Measurements from ENCODE around the gene UBAP1L. TPM values are rescaled to one million over a fixed set of nuclear protein-coding genes. Genes with fewer than 3 reads are reported as not detected.

The UBAP1L gene
- total RNA-seq, 1 donor from 2014 or later = 1.8 TPM

DNA sequence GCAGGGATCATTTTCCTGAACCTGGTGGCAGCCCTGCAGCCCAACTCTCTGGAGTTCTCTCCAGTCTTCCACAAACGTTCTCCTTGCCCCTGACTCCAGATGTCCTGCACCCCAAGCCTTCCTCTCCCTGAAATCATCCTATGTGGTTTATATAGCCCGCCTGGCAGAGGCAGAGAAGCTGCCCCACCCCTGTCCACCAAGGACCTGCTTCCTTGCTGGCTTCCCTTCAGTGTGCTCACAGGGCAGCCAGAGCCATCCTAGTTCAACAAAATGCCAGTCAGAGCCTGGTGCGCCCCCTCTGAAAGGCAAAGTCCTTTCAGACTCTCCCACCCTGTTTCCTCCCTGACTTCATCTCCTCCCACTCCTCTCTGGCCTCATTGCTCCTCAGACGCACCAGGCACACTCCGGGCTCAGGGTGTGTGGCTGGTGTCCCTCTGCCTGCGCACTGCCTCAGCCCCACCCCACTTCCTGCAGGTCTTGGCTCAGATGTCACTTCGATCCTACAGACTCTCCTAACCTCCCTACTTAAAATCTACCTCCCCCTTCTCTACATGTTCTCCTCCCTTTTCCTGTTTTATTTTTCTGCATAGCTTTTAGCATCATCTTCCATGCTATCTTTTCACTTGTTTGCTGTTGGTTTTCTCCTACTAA is 32.6 kb downstream of the UBAP1L start:
- Mint-ChIP-seq H3K27ac (ENCODE audit: unreplicated experiment) (no peak overlapping the region), H3K27me3 (ENCODE audit: low read depth, unreplicated experiment) (peaks cover 73% of the 10 kb centered on the region), H3K36me3 (ENCODE audit: low read depth, unreplicated experiment) (no peaks in the 10 kb centered on the region), H3K4me1 (ENCODE audit: low read depth, unreplicated experiment) (peaks cover 9% of the 10 kb centered on the region), H3K9me3 (ENCODE audit: unreplicated experiment) (no peaks in the 10 kb centered on the region), H3K4me3 (ENCODE audit: unreplicated experiment) (peak overlapping the region; percentile 6)
- Histone ChIP-seq H3K27me3 (ENCODE audit: insufficient read depth, low read length) (peaks cover 51% of the 10 kb centered on the region), H3K9me3 (ENCODE audit: insufficient read depth, low read depth, low read length) (no peaks in the 10 kb centered on the region), H3K79me2 (ENCODE audit: insufficient read depth, low read length) (no peaks in the 10 kb centered on the region), H4K20me1 (ENCODE audit: insufficient read depth, low read length) (no peaks in the 10 kb centered on the region), H3K9ac (ENCODE audit: low read length) (no peak overlapping the region), H3K27ac (ENCODE audit: low read depth, low read length) (no peak overlapping the region), H3K36me3 (ENCODE audit: insufficient read depth, low read length) (no peaks in the 10 kb centered on the region), H3K4me1 (ENCODE audit: insufficient read depth, low read length) (peaks cover 9% of the 10 kb centered on the region), H3K4me2 (ENCODE audit: low read length) (peak overlapping the region; percentile 33), H2AFZ (ENCODE audit: low read depth, low read length) (no peak overlapping the region), H3K4me3 (ENCODE audit: insufficient read depth, low read depth, low read length) (no peak overlapping the region)
- TF ChIP-seq, protein P1, sequence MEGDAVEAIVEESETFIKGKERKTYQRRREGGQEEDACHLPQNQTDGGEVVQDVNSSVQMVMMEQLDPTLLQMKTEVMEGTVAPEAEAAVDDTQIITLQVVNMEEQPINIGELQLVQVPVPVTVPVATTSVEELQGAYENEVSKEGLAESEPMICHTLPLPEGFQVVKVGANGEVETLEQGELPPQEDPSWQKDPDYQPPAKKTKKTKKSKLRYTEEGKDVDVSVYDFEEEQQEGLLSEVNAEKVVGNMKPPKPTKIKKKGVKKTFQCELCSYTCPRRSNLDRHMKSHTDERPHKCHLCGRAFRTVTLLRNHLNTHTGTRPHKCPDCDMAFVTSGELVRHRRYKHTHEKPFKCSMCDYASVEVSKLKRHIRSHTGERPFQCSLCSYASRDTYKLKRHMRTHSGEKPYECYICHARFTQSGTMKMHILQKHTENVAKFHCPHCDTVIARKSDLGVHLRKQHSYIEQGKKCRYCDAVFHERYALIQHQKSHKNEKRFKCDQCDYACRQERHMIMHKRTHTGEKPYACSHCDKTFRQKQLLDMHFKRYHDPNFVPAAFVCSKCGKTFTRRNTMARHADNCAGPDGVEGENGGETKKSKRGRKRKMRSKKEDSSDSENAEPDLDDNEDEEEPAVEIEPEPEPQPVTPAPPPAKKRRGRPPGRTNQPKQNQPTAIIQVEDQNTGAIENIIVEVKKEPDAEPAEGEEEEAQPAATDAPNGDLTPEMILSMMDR (IDR thresholded peaks at IDR 0.05; ENCODE audit: insufficient read depth, low read depth, low read length) = no peak
- TF ChIP-seq EZH2 (IDR thresholded peaks at IDR 0.05; ENCODE audit: insufficient read depth, low read length) = no peak
- FAIRE-seq (no peak), DNase-seq (ENCODE audit: low read depth) (no peak)

DNA sequence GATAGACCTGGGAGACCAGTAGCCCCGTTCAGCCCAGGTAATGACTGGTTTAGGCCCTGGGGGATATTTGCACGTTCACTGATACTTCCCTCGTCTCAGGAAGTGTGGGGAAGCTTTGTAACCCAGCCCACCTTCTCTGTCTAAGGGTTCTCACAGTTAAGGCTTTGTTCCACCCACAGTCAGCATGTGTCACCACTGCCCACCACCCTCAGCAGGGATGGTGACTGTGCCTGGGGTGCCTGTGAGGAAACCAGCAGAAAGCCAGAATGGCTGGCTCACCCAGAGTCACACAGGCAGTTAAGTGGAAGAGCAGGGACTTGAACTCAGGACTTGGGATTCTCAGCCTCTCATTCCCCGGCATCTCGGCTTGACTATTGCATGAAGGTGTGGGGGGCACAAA is 33.2 kb downstream of the UBAP1L start:
- no peak for DNase-seq (ENCODE audit: low read depth)
- H3K4me1 ChIP-seq (ENCODE audit: insufficient read depth, low read length) = peaks cover 9% of the 10 kb centered on the region
- Mint-ChIP-seq H3K36me3 (ENCODE audit: low read depth, unreplicated experiment) (no peaks in the 10 kb centered on the region), H3K27ac (ENCODE audit: unreplicated experiment) (no peak overlapping the region), H3K27me3 (ENCODE audit: low read depth, unreplicated experiment) (peaks cover 67% of the 10 kb centered on the region), H3K4me1 (ENCODE audit: low read depth, unreplicated experiment) (peaks cover 9% of the 10 kb centered on the region), H3K9me3 (ENCODE audit: unreplicated experiment) (no peaks in the 10 kb centered on the region), H3K4me3 (ENCODE audit: unreplicated experiment) (no peak overlapping the region)
- H3K79me2 ChIP-seq (ENCODE audit: insufficient read depth, low read length) = no peaks in the 10 kb centered on the region
- no peak overlapping the region for H2AFZ ChIP-seq (ENCODE audit: low read depth, low read length)
- no peak overlapping the region for H3K27ac ChIP-seq (ENCODE audit: low read depth, low read length)
- no peaks in the 10 kb centered on the region for H3K36me3 ChIP-seq (ENCODE audit: insufficient read depth, low read length)
- FAIRE-seq = no peak
- peaks cover 54% of the 10 kb centered on the region for H3K27me3 ChIP-seq (ENCODE audit: insufficient read depth, low read length)
- H3K4me2 ChIP-seq (ENCODE audit: low read length) = no peak overlapping the region
- no peak overlapping the region for H3K9ac ChIP-seq (ENCODE audit: low read length)
- no peaks in the 10 kb centered on the region for H4K20me1 ChIP-seq (ENCODE audit: insufficient read depth, low read length)
- TF ChIP-seq, protein P1 (IDR thresholded peaks at IDR 0.05; ENCODE audit: insufficient read depth, low read depth, low read length) = no peak
- no peak for TF ChIP-seq EZH2 (IDR thresholded peaks at IDR 0.05; ENCODE audit: insufficient read depth, low read length)
- no peaks in the 10 kb centered on the region for H3K9me3 ChIP-seq (ENCODE audit: insufficient read depth, low read depth, low read length)
- no peak overlapping the region for H3K4me3 ChIP-seq (ENCODE audit: insufficient read depth, low read depth, low read length)

DNA sequence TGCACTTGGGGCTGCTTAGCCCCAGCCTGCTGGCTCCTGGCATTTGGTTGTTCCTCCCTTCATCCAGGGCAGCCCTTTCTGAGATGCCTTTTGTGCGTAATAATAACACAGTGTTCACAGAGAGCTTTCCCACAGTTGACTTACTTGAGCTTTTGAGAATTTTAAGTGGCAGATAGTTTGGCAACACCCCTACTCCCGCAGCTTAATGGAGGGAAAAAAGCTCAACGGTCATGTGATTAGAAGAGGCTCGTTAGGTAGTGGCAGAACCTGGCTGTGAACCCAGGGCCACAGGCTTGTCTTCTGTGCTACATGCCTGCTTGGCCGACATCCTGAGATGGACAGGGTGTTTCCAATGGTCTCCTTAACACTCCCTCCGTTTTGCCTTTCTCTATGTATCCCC is 33.7 kb downstream of the UBAP1L start:
- no peaks in the 10 kb centered on the region for H3K9me3 ChIP-seq (ENCODE audit: insufficient read depth, low read depth, low read length)
- no peak overlapping the region for H3K4me2 ChIP-seq (ENCODE audit: low read length)
- H4K20me1 ChIP-seq (ENCODE audit: insufficient read depth, low read length) = no peaks in the 10 kb centered on the region
- H3K4me3 ChIP-seq (ENCODE audit: insufficient read depth, low read depth, low read length) = no peak overlapping the region
- Mint-ChIP-seq H3K27ac (ENCODE audit: unreplicated experiment) (no peak overlapping the region), H3K4me3 (ENCODE audit: unreplicated experiment) (no peak overlapping the region), H3K36me3 (ENCODE audit: low read depth, unreplicated experiment) (no peaks in the 10 kb centered on the region), H3K27me3 (ENCODE audit: low read depth, unreplicated experiment) (peaks cover 64% of the 10 kb centered on the region), H3K4me1 (ENCODE audit: low read depth, unreplicated experiment) (peaks cover 9% of the 10 kb centered on the region), H3K9me3 (ENCODE audit: unreplicated experiment) (peaks cover under 1% of the 10 kb centered on the region)
- H3K27ac ChIP-seq (ENCODE audit: low read depth, low read length) = no peak overlapping the region
- no peak overlapping the region for H2AFZ ChIP-seq (ENCODE audit: low read depth, low read length)
- no peak for FAIRE-seq
- no peak for DNase-seq (ENCODE audit: low read depth)
- H3K4me1 ChIP-seq (ENCODE audit: insufficient read depth, low read length) = peaks cover 9% of the 10 kb centered on the region
- H3K79me2 ChIP-seq (ENCODE audit: insufficient read depth, low read length) = no peaks in the 10 kb centered on the region
- H3K27me3 ChIP-seq (ENCODE audit: insufficient read depth, low read length) = peaks cover 58% of the 10 kb centered on the region
- H3K36me3 ChIP-seq (ENCODE audit: insufficient read depth, low read length) = no peaks in the 10 kb centered on the region
- TF ChIP-seq, protein P1 (IDR thresholded peaks at IDR 0.05; ENCODE audit: insufficient read depth, low read depth, low read length) = no peak
- no peak for TF ChIP-seq EZH2 (IDR thresholded peaks at IDR 0.05; ENCODE audit: insufficient read depth, low read length)
- no peak overlapping the region for H3K9ac ChIP-seq (ENCODE audit: low read length)

Data from astrocyte (in vitro differentiated cells and primary cell).